Activated CD4-positive, alpha-beta memory T cell treated with anti-CD3 and anti-CD28 coated beads, Interleukin-2, amount 10 ng/mL, durations not matched to agents 7 days and 5 days (primary cell): ENCODE measurements around the gene DCX. TPM values are rescaled to one million over a fixed set of nuclear protein-coding genes. Genes with fewer than 3 reads are reported as not detected.

Experiments
- CTCF ChIA-PET: fragments of 350-600 bp; sonication (Branson Sonifier 250); formaldehyde crosslinking; loops from one replicate; lab custom pipeline; 2021; ENCODE audit warnings: antibody characterized with exemption, inconsistent platforms; lab: Charles Lee
- POLR2A ChIA-PET: fragments of 350-600 bp; sonication (Branson Sonifier 250); formaldehyde crosslinking; loops from one replicate; lab custom pipeline; 2021; ENCODE audit warnings: antibody characterized with exemption; lab: Charles Lee
- DNase-seq: peaks from one replicate; pipeline ENCODE4 v3.0.0-alpha.2; 2020
- H3K27ac Mint-ChIP-seq: one replicate; pipeline ENCODE4 v1.8.0; 2021; ENCODE audit warnings: mild to moderate bottlenecking, mixed read lengths
- H3K27me3 Mint-ChIP-seq: one replicate; pipeline ENCODE4 v1.8.0; 2021; ENCODE audit warnings: mixed read lengths
- H3K36me3 Mint-ChIP-seq: one replicate; pipeline ENCODE4 v1.8.0; 2021; ENCODE audit warnings: low read depth, mixed read lengths
- H3K4me1 Mint-ChIP-seq: one replicate; pipeline ENCODE4 v1.8.0; 2021; ENCODE audit warnings: mixed read lengths
- H3K4me3 Mint-ChIP-seq: one replicate; pipeline ENCODE4 v1.8.0; 2021; ENCODE audit warnings: mild to moderate bottlenecking, mixed read lengths
- H3K9me3 Mint-ChIP-seq: one replicate; pipeline ENCODE4 v1.8.0; 2021; ENCODE audit warnings: mixed read lengths
- total RNA-seq, 2 experiments: library from RNA; stranded (reverse); gene quantifications; one replicate each; pipeline ENCODE4 v1.2.3, GENCODE V29; 2021

The DCX gene
- total RNA-seq: not detected

- no peak for DNase-seq
- Mint-ChIP-seq H3K9me3 (no peaks in the 10 kb centered on the region), H3K4me1 (no peaks in the 10 kb centered on the region), H3K36me3 (no peaks in the 10 kb centered on the region), H3K4me3 (no peak within 1 kb of the TSS), H3K27ac (no peak within 1 kb of the TSS), H3K27me3 (no peaks in the 10 kb centered on the region)
- CTCF ChIA-PET: no interaction called here
- POLR2A ChIA-PET: no interaction called here
These were observed at the start of gene DCX for GRCh38 chrX:111411983-111412382. Gene DCX (minus strand): TSS chrX:111412192. CDS start chrX:111410398, 1,794 bp downstream.

- POLR2A ChIA-PET: no interaction called here
- Mint-ChIP-seq H3K9me3 (no peaks in the 10 kb centered on the region), H3K36me3 (no peaks in the 10 kb centered on the region), H3K27me3 (no peaks in the 10 kb centered on the region), H3K4me1 (no peaks in the 10 kb centered on the region), H3K4me3 (no peak overlapping the region), H3K27ac (no peak overlapping the region)
- DNase-seq: no peak
- CTCF ChIA-PET: no interaction called here
These were observed 48.6 kb upstream of the DCX start for GRCh38 chrX:111460607-111461006.

DNA sequence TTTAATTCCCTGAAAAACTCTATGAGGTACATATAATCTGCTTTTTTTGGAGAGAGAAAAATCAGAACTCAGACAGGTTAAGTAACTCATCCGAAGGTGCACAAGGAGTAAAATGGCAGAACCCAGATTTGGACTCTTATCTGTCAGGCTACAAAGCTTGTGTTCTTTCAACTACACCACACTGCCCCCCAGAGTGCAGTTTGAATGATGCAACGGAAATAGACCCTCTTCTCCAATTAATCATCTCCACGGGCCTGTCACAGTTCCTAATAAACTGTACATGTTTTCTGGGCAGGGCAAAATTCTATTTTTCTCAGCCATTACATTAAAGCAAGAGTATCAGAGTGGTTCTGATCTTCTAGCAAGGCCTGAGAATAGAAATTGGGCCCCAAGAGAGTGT lies 35.3 kb upstream of the DCX start:
- H3K4me3 Mint-ChIP-seq: no peak overlapping the region

GRCh38 chrX:111445485-111445884 lies 33.5 kb upstream of the DCX start:
- no peaks in the 10 kb centered on the region for H3K36me3 Mint-ChIP-seq
- CTCF ChIA-PET: interaction anchor here (1.6 kb wide), 1 partner anchor 345 kb away, joined by 5 read pairs; no protein-coding TSS in a partner anchor
- POLR2A ChIA-PET: no interaction called here

More for the DNA sequence above, 35.3 kb upstream of the DCX start:
- peaks cover 11% of the 10 kb centered on the region for H3K27me3 Mint-ChIP-seq
- DNase-seq: peak; percentile 16
- no peak overlapping the region for H3K27ac Mint-ChIP-seq
- ChIA-PET POLR2A (no interaction called here), CTCF (no interaction called here)
- no peaks in the 10 kb centered on the region for H3K36me3 Mint-ChIP-seq
- no peaks in the 10 kb centered on the region for H3K9me3 Mint-ChIP-seq
- H3K4me1 Mint-ChIP-seq: no peaks in the 10 kb centered on the region

GRCh38 chrX:111444881-111445280 lies 32.9 kb upstream of the DCX start:
- no peaks in the 10 kb centered on the region for H3K4me1 Mint-ChIP-seq
- peaks cover 6% of the 10 kb centered on the region for H3K27me3 Mint-ChIP-seq
- no peak overlapping the region for H3K4me3 Mint-ChIP-seq
- no peaks in the 10 kb centered on the region for H3K9me3 Mint-ChIP-seq
- no peak overlapping the region for H3K27ac Mint-ChIP-seq
- DNase-seq: no peak
- POLR2A ChIA-PET: no interaction called here
- H3K36me3 Mint-ChIP-seq: no peaks in the 10 kb centered on the region
- CTCF ChIA-PET: interaction anchor here (1.0 to 1.6 kb wide), 3 partner anchors 9 to 347 kb away, joined by 3 to 5 read pairs (median 3); no protein-coding TSS in a partner anchor

More at GRCh38 chrX:111445485-111445884, 33.5 kb upstream of the DCX start:
- peaks cover 8% of the 10 kb centered on the region for H3K27me3 Mint-ChIP-seq
- no peaks in the 10 kb centered on the region for H3K4me1 Mint-ChIP-seq
- H3K4me3 Mint-ChIP-seq: no peak overlapping the region
- H3K27ac Mint-ChIP-seq: no peak overlapping the region
- DNase-seq: no peak
- no peaks in the 10 kb centered on the region for H3K9me3 Mint-ChIP-seq

DNA sequence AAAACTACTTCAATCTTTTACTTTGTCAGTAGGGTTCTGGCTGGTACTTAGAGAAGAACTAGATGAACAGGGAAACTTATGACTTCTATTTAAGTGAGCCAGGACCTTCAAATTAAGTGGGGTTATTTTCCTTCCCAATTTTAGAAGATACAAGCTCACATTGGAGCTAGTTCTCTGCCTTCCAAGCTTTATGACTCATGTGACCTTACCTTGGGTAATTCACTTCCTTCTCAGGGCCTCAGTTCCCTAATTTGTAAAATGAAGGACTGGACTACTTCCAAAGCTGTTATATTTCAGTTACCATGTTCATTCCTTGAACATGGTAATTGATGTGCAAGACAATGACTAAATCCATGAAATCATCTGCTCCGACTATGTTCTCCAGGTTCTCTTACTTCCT lies 32.0 kb upstream of the DCX start:
- Mint-ChIP-seq H3K4me1 (no peaks in the 10 kb centered on the region), H3K27me3 (peaks cover 11% of the 10 kb centered on the region), H3K36me3 (no peaks in the 10 kb centered on the region), H3K4me3 (no peak overlapping the region), H3K9me3 (no peaks in the 10 kb centered on the region), H3K27ac (no peak overlapping the region)
- ChIA-PET CTCF (interaction anchor here (1.0 to 1.3 kb wide), 2 partner anchors 8 to 346 kb away, joined by 3 read pairs; no protein-coding TSS in a partner anchor), POLR2A (no interaction called here)
- DNase-seq: no peak

DNA sequence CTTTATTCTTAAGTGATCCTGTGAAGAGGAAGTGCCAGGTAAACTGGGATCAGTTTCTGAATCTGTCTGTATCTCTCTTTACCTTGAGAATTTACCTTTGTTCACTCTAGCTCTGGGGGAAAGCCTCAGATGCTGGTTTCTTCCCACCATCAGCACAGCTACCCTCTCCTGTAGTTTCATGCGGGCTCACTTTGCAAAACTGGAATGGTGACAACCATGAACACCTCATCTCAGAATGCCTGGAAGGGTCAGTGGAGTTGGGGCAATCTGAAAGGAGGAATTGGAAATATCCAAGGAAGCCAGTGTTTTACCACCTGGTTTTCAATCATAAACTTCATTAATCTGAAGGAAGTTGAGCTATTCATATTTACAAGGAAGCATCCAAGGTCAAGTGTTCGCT lies 30.8 kb upstream of the DCX start:
- Mint-ChIP-seq H3K4me1 (no peaks in the 10 kb centered on the region), H3K4me3 (no peak overlapping the region), H3K36me3 (no peaks in the 10 kb centered on the region), H3K27ac (no peak overlapping the region), H3K9me3 (no peaks in the 10 kb centered on the region), H3K27me3 (peaks cover 9% of the 10 kb centered on the region)
- no peak for DNase-seq
- ChIA-PET CTCF (no interaction called here), POLR2A (no interaction called here)

DNA sequence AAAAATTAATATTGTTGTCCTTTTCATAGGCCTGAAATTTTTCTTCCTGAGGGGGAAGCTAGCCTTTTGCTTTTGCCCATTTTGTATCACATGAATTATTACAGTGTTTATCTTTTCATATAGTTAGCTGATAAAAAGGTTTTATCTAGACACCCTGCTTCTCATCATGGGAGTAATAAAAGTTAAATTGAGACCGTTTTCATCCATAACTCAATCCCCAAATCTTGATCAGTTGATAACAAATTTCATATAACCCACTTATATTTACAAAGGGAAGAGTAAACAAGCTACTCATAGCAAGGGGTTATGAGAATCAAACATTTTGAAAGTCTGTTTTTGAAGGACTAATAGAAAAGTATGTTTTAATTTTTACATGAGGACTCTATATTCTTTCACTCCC lies 23.5 kb upstream of the DCX start:
- Mint-ChIP-seq H3K27ac (no peak overlapping the region), H3K9me3 (no peaks in the 10 kb centered on the region), H3K36me3 (no peaks in the 10 kb centered on the region), H3K4me3 (no peak overlapping the region), H3K4me1 (no peaks in the 10 kb centered on the region), H3K27me3 (peaks cover 5% of the 10 kb centered on the region)
- POLR2A ChIA-PET: no interaction called here
- DNase-seq: no peak
- CTCF ChIA-PET: interaction anchor here (0.8 kb wide), 1 partner anchor 9 kb away, joined by 3 read pairs; no protein-coding TSS in a partner anchor

- ChIA-PET POLR2A (no interaction called here), CTCF (no interaction called here)
- Mint-ChIP-seq H3K27ac (no peak overlapping the region), H3K4me1 (no peaks in the 10 kb centered on the region), H3K36me3 (no peaks in the 10 kb centered on the region), H3K4me3 (no peak overlapping the region), H3K9me3 (no peaks in the 10 kb centered on the region), H3K27me3 (no peaks in the 10 kb centered on the region)
- DNase-seq: no peak
These were observed 19.0 kb upstream of the DCX start for GRCh38 chrX:111431001-111431400.

GRCh38 chrX:111411557-111411956 lies 435 bp downstream of the DCX start:
- H3K27ac Mint-ChIP-seq: no peak overlapping the region

DNA sequence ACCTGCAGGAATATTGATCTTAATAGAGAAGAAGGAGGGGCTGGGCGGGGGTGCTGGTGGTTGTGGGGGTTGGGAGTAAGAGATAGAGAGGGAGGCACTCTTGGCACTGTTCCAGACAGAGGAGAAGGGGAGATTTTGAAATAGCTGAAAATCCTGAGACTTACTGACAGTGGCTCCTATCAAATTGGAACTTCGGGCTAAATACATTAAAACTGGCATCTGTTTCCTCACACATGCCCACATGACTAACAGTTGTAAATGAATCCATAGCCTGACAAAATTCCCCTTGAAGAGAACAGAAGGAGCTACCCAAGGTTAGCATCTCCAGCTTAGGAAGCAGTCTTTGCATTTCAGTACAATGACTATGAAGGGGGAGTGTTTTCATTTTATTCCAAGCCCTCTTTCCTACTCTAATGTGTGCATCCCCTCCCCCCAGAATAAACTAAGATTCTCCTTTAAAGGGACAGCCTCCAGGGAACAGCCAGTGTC lies 1.4 kb downstream of the DCX start:
- no peak for DNase-seq
- Mint-ChIP-seq H3K36me3 (no peaks in the 10 kb centered on the region), H3K9me3 (no peaks in the 10 kb centered on the region), H3K27ac (no peak overlapping the region), H3K4me1 (no peaks in the 10 kb centered on the region), H3K27me3 (no peaks in the 10 kb centered on the region), H3K4me3 (no peak overlapping the region)
- ChIA-PET CTCF (no interaction called here), POLR2A (no interaction called here)

More at GRCh38 chrX:111411557-111411956, 435 bp downstream of the DCX start:
- POLR2A ChIA-PET: no interaction called here
- H3K4me3 Mint-ChIP-seq: no peak overlapping the region
- H3K9me3 Mint-ChIP-seq: no peaks in the 10 kb centered on the region
- H3K27me3 Mint-ChIP-seq: no peaks in the 10 kb centered on the region
- no peak for DNase-seq
- H3K4me1 Mint-ChIP-seq: no peaks in the 10 kb centered on the region
- H3K36me3 Mint-ChIP-seq: no peaks in the 10 kb centered on the region
- CTCF ChIA-PET: no interaction called here

DNA sequence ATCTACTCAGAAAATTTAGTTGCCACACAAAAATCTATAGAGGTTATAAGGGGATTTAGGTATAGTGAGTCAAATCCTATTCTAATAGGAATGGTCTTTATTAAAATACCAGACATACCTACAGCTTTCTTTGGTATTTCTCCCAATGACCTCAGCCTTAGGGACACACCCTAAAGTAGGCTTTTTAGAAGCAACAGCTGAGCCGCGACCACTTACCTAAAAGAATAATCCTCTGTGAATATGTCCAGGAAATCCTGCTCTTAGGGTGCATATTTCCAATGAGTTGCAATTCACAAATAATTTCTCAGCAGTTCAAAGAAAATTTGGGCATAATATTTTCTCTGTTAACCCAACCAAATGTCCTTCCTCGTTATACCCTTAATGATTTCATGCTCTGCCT lies 2.7 kb downstream of the DCX start:
- Mint-ChIP-seq H3K36me3 (no peaks in the 10 kb centered on the region), H3K27me3 (no peaks in the 10 kb centered on the region), H3K4me1 (no peaks in the 10 kb centered on the region), H3K4me3 (no peak overlapping the region), H3K9me3 (no peaks in the 10 kb centered on the region), H3K27ac (no peak overlapping the region)
- POLR2A ChIA-PET: no interaction called here
- CTCF ChIA-PET: no interaction called here
- no peak for DNase-seq

GRCh38 chrX:111407948-111408347 lies 4.0 kb downstream of the DCX start:
- no peaks in the 10 kb centered on the region for H3K27me3 Mint-ChIP-seq
- no peaks in the 10 kb centered on the region for H3K36me3 Mint-ChIP-seq

GRCh38 chrX:111402344-111402743 lies 9.6 kb downstream of the DCX start:
- ChIA-PET CTCF (no interaction called here), POLR2A (no interaction called here)
- no peak overlapping the region for H3K4me3 Mint-ChIP-seq
- H3K27me3 Mint-ChIP-seq: no peaks in the 10 kb centered on the region
- no peaks in the 10 kb centered on the region for H3K36me3 Mint-ChIP-seq
- DNase-seq: no peak
- H3K9me3 Mint-ChIP-seq: no peaks in the 10 kb centered on the region
- H3K27ac Mint-ChIP-seq: no peak overlapping the region
- H3K4me1 Mint-ChIP-seq: no peaks in the 10 kb centered on the region

More at GRCh38 chrX:111407948-111408347, 4.0 kb downstream of the DCX start:
- Mint-ChIP-seq H3K4me1 (no peaks in the 10 kb centered on the region), H3K9me3 (no peaks in the 10 kb centered on the region), H3K4me3 (no peak overlapping the region), H3K27ac (no peak overlapping the region)
- CTCF ChIA-PET: no interaction called here
- DNase-seq: no peak
- POLR2A ChIA-PET: no interaction called here
